Bone marrow (tissue), 2 donors: ENCODE results near the gene OR5D14.

Experiments used
- DNase-seq, 2 donors: peaks; one replicate each; lab custom pipeline; 2025; lab: John Stamatoyannopoulos, UW

Gene OR5D14

DNA sequence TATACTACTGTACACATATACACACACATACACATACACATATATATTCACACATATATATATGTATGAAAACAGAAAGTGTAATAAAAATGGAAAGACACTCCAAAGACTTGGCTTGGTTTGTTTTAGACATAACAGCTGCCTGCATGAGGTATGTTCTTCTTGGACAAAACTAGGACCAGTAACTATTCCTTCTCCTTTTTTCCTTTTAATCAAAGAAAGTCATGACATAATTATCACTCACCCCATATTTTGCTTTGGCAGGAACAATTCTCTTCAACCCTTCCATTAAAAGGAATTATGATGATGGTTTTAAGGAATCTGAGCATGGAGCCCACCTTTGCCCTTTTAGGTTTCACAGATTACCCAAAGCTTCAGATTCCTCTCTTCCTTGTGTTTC, at the start of gene OR5D14:
Gene OR5D14 (plus strand): TSS at position 301 of the 400 bp plus-strand sequence. CDS start 0 bp downstream, at position 301.
- no peak for DNase-seq

GRCh38 chr11:55773138-55773537, 22.2 kb upstream of the OR5D14 start, which contains the start of gene OR5D13:
TSS of gene OR5D13 (plus strand) at chr11:55773438. CDS start at chr11:55773438, 0 bp downstream.
- no peak for DNase-seq

DNA sequence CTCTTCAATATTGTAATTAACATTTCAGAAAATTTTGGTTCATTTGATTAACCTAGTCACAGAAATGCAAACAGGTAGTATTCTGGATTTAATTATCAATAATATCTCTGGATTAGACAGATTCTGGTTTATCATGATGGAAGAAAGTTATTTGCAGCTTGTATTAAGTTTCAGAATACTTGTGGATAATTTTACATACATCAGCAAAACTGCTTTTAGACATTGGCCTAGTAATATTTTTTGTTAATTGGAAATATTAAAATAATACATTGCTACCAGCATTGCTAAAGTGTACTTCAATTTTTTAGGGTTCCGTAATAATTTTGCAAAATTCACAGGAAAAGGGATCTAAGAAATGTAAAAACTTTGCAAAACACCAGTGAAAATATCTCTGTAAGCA, 3.8 kb upstream of the OR5D14 start:
- DNase-seq, result no peak

- no peak for DNase-seq
Observed at GRCh38 chr11:55793321-55793720, 2.0 kb upstream of the OR5D14 start.

DNA sequence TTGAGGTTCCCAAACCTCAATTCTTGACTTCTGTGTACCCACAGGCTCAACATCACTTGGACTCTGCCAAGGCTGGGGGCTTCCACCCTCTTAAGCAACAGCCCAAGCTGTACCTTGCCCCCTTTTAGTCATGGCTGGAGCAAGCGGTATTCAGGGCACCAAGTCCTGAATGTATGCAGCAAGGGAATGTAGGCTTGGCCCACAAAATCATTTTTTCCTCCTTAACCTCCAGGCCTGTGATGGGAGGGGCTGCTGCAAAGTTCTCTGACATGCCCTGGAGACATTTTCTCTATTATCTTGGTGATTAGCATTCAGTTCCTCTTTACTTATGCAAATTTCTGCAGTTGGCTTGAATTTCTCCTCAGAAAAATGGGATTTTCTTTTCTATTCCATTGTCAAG, 10.9 kb downstream of the OR5D14 start:
- no peak for DNase-seq

- DNase-seq, result no peak
Observed at GRCh38 chr11:55811067-55811466, 15.7 kb downstream of the OR5D14 start, which contains the start of gene OR5L1. TSS of gene OR5L1 (plus strand) at chr11:55811367. CDS start at chr11:55811467, 100 bp downstream.

DNA sequence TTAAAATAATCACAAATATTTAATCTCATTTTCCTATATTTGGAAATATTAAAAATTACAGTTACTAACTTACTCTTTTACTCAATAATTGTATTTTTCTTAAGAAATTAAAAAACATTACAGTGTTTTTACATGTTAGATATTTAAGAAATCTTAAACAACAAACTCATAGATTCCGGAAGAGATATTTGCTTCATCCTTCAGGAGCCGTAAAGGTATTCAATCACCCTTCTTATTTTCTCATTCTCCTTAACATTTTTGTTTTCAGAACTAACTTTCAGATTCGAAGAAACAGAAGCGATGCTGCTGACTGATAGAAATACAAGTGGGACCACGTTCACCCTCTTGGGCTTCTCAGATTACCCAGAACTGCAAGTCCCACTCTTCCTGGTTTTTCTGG, 24.0 kb downstream of the OR5D14 start, which contains the start of gene OR5D18:
Gene OR5D18 (plus strand): TSS at position 301 of the 400 bp plus-strand sequence. CDS start 0 bp downstream, at position 301.
- DNase-seq, result no peak

DNA sequence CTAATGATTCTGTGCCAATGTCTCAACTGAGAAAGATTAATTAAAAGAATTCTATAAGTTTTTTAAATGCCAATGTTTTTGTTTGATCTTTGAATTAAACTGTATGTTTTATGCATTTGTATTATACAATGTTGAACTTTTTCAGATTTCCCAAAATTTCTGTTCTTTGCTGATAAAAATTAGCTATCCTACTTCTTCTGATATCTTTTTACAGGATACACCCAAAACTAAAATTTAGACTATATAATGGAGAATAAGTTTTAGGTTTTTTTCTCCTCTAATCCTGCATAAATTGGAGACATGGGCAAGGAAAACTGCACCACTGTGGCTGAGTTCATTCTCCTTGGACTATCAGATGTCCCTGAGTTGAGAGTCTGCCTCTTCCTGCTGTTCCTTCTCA, 31.6 kb downstream of the OR5D14 start, which contains the start of gene OR5L2:
Gene OR5L2 (plus strand): TSS at position 301 of the 400 bp plus-strand sequence. CDS start 0 bp downstream, at position 301.
- no peak for DNase-seq

GRCh38 chr11:55838452-55838851, 43.1 kb downstream of the OR5D14 start, which contains the start of gene OR5D16:
TSS of gene OR5D16 (plus strand) at chr11:55838752. CDS start at chr11:55838752, 0 bp downstream.
- DNase-seq, result no peak
